Right ventricle myocardium inferior (tissue), 1 donor: ENCODE measurements around the gene SETD2. TPM values are rescaled to one million over a fixed set of nuclear protein-coding genes. Genes with fewer than 3 reads are reported as not detected.
"Not testable (repeated sequence)": the region's sequence is repeated elsewhere in the genome, so short reads cannot be mapped to it uniquely, and the experiment has no call there.

Experiments used
- ATAC-seq: fragments of 200-7000 bp; cut with Tn5 transposase; one replicate; pipeline ENCODE4 v1.9.1; 2020; ENCODE audit warnings: mild to moderate bottlenecking, moderate library complexity
- DNase-seq: peaks from one replicate; pipeline ENCODE4 v3.0.0; 2021; ENCODE audit errors: missing footprints
- intact Hi-C: fragments of 100-400 bp; cut with DNase I; formaldehyde crosslinking; loops from one replicate; pipeline ENCODE4 v1.11.0; 2022
- total RNA-seq: library from RNA; stranded (reverse); fragmentation: NEBNext Ultra II Directional; extraction: Animal tissue kit (Norgen Biotek cat#: 25700); gene quantifications from one replicate; pipeline ENCODE4 v1.2.1, GENCODE V29; 2021
- donor health status: DM: no; HTN: yes; CAD: no; lungs with severe emphysema.

Gene SETD2
- total RNA-seq, 1 donor from 2014 or later = 26.7 TPM

DNA sequence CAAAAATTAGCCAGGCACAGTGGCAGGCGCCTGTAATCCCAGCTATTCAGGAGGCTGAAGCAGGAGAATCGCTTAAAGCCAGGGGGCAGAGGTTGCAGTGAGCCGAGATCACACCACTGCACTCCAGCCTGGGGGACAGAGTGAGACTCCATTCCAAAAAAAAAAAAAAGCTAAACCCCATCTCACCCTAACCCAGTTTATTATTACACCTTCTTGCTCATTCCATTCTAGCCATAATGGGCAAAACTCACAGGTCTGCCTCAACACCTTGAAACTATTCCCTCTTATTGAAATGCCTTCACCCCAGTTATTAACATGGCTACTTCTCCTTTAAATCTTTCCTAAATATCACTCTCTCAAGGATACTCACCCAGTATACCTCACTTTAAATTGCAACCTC, 4.1 kb downstream of the SETD2 start:
- no peak for ATAC-seq
- no peak for DNase-seq
- intact Hi-C loops = loop anchor here (10.0 kb wide), 1 partner anchor 125 kb away; the partner anchor contains the start of genes KIF9 and KLHL18

DNA sequence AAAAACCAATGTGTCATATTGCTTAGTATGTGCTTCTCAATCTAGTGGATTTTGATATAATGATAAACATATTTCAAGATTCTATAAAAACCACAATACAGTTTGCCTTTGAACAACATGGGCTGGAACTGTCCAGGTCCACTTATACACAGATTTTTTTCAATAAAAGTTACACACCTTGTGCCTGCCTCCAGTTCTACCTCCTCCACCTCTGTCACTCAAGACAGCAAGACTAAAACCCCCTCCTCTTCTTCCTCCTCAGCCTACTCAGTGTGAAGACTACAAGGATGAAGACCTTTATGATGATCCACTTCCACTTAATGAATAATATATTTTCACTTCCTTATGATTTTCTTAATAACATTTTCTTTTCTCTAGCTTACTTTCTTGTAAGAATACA, 5.7 kb downstream of the SETD2 start:
- no peak for DNase-seq
- ATAC-seq = no peak
- intact Hi-C loops = no loop called here

DNA sequence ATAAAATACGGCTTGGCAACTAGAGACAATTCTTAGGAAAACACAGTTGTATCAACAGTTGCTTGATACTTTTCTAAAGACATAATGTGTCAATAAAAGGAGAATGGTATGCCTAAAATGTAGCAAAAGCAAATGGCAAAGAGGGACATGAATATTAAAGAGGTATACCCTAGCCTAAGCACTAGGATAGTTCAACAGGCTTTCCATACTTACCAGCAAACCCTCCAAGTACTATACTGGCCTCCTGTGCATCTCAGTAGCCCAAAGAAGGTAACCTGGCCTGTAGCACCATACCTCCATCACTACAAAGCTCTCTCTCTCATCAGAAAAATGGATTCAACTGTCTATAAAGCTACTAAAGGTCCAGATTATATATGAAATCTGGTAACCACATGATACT, 7.5 kb downstream of the SETD2 start:
- intact Hi-C loops = no loop called here
- ATAC-seq = no peak
- DNase-seq = no peak

DNA sequence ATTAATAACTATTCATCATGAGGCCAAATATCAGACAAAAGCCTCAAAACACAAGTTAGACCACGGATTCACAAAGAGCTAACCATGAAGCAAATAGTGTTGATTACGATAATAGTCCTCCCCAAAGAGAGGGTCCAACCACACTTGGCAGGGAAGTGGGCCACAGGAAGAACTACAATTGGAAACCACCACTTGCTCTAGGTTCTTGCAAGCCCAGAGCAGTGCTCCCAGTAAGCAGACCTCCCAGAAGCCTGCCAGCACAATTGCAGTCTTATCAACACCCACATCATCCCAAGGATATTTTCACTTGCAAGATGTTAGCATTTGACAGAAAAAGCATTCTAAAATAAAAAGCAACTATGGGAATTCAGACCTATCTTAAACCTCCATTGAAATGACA, 11.3 kb downstream of the SETD2 start:
- intact Hi-C loops = no loop called here
- no peak for ATAC-seq
- DNase-seq = no peak

DNA sequence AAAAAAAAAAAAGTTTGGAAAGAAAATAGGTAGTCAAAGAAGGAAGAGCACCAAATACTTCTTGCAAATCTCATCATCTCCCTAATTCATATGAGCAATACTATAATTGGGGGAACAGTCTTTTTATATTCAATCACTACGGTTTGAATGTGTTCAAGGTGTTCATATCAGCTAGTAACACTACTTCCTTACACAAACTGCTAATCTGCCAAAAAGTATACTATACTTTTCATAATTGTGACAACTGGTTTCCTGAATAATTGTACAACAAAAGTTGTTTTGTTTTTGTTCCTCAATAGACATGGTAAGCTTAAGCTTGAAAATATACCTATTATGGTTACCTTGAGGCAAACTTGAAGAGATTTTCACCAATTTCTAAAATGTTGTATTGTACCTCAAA, 12.1 kb downstream of the SETD2 start:
- ATAC-seq = no peak
- intact Hi-C loops = no loop called here
- DNase-seq = no peak

DNA sequence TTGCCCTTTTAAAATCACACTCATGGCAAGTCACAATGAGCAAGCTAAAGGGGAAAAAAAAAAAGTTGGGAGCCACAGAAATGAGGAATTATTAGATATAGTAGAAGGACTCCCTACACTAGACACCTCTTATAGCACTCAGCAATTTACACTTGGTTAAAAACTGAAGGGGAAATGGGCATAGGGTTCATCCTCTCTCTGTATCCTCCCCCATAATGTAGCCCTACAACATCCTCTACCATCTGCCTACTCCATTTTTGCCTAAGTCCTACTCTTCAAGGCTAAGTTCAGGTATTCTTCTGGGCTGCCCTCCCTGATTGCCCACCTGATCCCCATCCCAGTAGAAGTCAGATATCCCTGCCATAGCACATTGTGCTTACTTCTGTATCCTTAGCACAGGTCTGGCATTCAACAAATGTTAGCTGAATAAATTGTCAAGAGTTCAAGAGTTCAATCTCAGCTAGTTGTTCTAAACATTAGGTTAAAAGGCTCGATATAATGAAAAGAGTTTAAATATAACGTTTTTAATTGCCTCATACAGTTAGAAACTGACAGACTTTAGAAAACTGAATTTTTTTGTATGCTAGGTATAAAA, 14.5 kb downstream of the SETD2 start:
- intact Hi-C loops = no loop called here

DNA sequence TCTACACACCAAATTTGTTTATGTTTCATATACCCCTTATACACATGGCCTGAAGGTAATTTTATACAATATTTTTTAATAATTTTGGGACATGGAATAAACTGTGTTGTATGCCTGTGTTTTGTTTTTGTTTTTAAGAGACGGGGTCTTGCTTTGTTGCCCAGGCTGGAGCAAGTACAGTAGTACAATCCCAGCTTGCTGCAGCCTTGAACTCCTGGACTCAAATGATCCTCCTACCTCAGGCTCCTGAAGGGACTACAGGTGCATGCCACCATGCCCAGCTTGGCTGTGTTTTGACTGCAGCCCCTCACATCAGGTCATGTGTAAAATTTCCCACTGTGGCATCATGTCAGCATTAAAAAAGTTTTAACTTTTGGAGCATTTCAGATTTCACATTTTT, 18.6 kb downstream of the SETD2 start:
- ATAC-seq (no peak), DNase-seq (no peak)
- intact Hi-C loops = no loop called here

More for the DNA sequence above, 14.5 kb downstream of the SETD2 start:
- no peak for DNase-seq
- ATAC-seq = no peak

DNA sequence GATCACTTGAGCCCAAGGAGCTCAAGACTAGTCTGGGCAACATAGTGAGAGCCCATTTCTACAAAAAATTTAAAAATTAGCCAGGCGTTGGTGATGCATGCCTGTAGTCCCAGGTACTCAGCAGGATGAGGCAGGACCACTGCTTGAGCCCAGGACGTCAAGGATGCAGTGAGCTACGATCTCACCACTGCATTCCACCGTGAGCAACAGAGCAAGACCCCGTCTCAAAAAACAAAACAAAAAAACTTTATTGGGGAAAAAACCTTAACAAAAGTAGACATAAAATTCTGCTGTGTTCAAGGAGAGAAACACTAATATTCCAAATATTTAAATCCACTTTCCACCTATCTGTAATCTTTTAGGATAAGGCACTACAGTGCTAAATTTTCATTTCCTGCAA, 20.8 kb downstream of the SETD2 start:
- ATAC-seq (no peak), DNase-seq (no peak)
- intact Hi-C loops = no loop called here

DNA sequence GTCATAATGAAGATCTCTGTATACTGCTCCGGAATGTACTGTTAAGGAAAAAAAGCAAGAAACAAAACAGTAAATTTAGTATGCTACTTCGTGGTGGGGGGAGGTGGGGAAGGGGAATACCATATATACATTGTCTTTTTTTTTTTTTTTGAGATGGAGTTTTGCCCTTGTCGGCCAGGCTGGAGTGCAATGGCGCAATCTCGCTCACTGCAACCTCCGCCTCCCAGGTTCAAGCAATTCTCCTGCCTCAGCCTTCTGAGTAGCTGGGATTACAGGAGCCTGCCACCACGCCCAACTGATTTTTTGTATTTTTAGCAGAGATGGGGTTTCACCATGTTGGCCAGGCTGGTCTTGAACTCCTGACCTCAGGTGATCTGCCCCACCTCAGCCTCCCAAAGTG, 21.4 kb downstream of the SETD2 start:
- DNase-seq, intact Hi-C loops, ATAC-seq: not testable (repeated sequence)

DNA sequence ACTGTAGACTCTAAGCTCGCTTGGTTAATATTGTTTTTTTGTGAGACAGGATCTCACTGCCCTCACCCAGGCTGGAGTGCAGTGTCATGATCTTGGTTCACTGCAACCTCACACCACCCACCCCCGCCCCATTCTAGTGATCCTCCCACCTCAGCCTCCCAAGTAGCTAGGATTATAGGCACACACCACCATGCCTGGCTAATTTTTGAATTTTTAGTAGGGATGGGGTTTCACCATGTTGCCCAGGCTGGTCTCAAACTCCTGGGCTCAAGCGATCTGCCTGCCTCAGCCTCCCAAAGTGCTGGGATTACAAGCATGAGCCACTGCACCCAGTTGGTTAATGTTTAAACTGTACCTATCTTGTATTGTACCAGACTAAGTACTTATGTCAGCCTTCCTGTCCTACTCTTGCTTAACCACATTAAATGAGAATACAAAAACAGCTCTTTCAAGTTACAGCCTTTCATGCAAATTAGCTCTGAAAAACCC, 22.9 kb downstream of the SETD2 start:
- DNase-seq, intact Hi-C loops, ATAC-seq: not testable (repeated sequence)

DNA sequence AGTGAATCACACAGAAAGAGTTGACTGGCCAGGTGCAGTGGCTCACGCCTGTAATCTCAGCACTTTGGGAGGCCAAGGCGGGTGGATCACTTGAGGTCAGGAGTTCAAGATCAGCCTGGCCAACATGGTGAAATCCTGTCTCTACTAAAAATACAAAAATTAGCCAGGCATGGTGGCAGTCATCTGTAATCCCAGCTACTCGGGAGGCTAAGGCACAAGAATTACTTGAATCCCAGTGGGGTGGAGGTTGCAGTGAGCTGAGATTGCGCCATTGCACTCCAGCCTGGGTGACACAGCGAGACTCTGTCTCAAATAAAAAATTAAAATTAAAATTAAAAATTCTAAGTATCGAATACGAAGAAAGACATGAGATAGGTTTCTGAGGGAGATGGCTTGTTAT, 23.4 kb downstream of the SETD2 start:
- intact Hi-C loops, ATAC-seq, DNase-seq: not testable (repeated sequence)

DNA sequence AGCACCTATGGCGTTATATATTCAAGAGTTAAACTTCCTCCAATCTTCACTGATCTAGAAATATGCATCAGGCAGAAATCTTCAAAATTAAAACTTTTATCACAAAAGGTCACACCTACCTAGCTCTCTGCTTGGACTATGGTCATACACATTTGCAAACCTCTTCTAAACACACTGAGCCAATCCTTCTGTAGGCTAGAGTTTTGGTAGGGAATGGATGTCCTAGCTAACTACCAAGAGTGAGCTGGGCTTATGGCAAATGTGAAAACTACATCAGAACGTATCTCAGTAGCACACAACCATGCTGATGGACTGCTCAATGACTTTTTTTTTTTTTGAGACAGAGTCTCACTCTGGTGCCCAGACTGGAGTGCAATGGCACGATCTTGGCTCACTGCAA, 29.6 kb downstream of the SETD2 start:
- ATAC-seq = no peak
- intact Hi-C loops = no loop called here
- DNase-seq = no peak

DNA sequence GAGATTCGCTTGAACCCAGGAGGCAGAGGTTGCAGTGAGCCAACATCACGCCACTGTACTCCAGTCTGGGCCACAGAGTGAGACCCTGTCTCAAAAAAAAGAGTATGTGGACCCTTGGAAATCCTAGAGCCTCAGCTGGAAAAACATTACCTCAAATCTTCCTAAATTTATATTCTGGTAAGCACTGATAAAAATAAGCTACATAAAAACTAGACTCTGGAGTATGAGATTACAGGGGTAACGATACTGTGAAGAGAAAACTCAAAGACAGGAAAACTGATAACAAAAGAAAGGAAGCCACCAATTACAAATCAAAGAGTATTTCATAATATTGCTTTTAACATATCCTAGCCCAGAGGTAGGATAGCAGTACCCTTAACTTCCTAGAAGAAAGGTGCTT, 30.3 kb downstream of the SETD2 start:
- DNase-seq (no peak), ATAC-seq (no peak)
- intact Hi-C loops = no loop called here

DNA sequence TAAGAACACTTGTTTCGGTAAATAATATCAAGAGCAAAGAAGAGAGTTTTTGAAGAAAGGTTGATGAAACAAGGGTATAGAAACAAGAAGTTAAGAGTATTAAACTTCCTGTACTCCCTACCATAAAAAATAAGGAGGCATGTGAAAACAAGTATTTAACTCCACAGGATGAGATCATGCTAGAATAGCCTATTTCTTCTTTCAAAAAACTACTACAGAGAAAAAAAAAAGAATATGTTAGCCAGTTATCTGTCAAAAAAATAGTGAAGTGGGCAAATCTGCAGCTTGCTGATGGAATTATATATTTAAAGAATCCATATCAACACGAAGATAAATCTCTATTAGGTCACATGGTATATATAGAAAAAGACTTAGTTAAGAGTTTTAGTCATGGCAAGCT, 33.4 kb downstream of the SETD2 start:
- no peak for DNase-seq
- no peak for ATAC-seq
- intact Hi-C loops = no loop called here

DNA sequence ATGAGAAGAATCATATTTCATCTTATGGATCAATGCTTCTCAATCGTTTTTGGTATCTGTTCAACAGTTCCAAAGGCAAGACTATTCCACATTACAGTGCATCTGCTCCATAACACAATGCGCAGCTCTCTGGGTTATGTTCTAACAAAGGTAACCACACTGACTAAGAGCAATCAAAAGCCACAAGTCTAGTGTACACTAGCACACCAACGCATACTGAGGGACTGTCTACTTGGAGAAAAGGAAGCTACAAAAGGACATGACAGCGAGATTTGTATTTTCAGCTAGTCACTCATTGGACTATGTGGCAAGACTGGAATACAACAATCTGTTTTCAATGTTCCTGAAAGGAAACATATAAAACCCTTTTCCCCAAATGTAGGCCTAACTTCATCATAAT, 35.8 kb downstream of the SETD2 start:
- ATAC-seq (no peak), DNase-seq (no peak)
- intact Hi-C loops = no loop called here

DNA sequence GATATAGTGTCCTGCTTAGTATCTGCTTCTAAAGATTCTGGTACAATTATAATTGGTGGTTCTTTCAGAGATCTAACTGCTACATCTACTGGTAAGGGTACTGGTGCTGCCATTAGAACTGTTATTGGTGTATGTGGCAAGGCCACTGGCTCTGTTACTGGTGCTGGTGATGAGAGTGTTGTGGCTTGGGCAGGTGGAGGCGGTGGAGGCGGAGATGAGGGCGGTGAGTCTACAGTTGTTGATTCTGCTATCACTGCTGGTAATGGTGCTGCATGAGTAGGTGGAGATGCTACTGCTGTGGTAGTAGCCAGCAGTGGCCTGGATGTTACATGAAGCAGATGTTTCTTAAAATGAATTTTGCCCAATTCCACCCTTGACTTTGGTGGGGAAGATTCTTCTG, 40.1 kb downstream of the SETD2 start:
- intact Hi-C loops = no loop called here
- no peak for ATAC-seq
- no peak for DNase-seq

DNA sequence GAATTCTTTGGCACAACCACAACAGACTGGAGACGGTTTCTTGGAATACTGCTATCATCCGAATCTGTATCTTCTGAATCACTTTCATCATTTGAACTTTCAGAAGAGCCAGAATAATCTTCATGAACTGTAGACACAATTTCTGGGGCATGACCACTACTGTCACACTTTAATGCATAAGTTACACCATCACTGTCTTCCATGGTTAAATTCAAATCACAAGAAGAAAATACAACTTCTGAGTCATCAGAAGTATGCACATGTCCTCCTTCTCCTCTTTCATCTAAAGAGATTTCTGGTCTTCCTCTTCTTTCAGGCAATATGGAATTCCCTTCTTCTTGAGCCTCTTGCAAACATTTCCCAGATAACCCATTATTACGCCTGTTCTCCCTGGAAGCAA, 42.5 kb downstream of the SETD2 start:
- intact Hi-C loops = no loop called here
- ATAC-seq = no peak
- no peak for DNase-seq

DNA sequence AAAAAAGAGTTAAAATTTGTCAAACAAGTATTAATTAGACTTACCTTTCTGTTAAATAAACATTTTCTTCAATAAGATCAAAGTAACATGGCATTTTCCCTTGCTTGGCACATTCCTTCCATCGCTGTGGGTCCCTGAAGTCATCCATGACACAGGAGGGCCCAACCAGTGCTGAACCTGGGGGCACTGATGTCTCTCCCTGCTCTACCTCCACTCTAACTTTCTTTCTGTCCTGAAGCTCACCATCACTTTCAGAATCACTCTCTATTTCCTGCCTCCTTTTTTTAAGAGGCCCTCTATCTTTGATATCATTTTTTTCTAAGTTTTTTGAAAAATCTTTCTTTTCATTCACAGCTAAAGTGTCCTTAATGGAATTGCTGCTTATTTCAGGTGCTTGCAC, 43.8 kb downstream of the SETD2 start:
- ATAC-seq = no peak
- no peak for DNase-seq
- intact Hi-C loops = no loop called here

DNA sequence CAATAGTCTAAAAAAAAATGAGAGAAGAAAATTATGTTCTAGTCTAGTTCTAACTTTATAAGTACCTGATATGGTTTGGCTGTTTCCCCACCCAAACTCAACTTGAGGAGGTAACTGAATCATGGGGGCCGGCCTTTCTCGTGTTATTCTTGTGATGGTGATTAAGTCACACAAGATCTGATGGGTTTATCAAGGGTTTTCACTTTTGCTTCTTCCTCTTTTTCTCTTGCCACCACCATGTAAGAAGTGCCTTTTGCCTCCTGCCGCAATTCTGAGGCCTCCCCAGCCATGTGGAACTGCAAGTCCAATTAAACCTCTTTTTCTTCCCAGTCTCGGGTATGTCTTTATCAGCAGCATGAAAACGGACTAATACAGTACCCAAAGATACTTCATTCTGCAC, 44.5 kb downstream of the SETD2 start:
- DNase-seq, ATAC-seq, intact Hi-C loops: not testable (repeated sequence)

DNA sequence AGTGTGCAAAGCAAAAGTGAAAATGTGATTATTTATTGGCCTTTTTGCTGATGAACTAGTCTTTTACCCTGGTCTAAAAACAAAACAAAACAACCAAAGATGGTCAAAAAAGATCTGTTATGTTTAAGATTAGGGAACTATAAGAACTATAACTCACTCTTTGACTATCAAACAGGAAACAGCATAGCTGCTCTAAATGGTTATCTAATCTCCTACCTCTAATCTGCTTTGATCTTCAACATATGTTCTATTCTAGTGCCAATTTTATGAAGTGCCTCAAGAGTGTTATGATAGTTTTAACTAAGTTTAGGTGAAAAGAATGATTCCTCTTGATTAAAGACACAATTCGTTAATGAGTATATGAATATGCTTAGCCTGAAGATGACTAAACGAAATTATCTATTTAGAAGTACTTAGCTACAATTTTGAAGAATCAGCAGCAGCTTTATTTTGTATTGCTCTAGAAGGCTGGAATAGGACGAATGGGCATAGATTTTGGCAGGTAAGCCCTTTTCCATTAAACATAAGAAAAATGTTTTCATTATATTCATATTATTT, 46.0 kb downstream of the SETD2 start:
- intact Hi-C loops = no loop called here
- no peak for DNase-seq
- no peak for ATAC-seq

DNA sequence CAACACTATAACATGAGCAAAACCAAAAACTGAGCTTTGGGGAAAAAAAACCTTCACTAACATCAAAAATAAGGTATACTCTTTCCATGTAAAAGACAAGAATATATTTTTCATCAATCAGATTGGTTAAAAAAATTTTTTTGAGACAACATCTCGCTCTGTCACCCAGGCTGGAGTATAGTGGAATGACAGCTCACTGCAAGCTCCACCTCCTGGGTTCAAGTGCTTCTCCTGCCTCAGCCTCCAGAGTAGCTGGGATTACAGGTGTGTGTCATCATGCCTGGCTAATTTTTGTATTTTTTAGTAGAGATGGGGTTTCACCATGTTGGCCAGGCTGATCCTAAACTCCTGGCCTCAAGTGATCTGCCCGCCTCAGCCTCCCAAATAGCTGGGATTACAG, 48.4 kb downstream of the SETD2 start:
- DNase-seq, ATAC-seq, intact Hi-C loops: not testable (repeated sequence)
